Stimulated activated CD8-positive, alpha-beta memory T cell treated with anti-CD3 and anti-CD28 coated beads, Interleukin-12 subunit alpha, Interleukin-12 subunit beta, amount 100 ng/mL, for 24 hours (primary cell): ENCODE data around the gene GTSE1.
A peak's percentile ranks its signal among the peaks of the same experiment; 100 is the strongest.
"Not testable (repeated sequence)": the region's sequence is repeated elsewhere in the genome, so short reads cannot be mapped to it uniquely, and the experiment has no call there.

Experiments
- DNase-seq: peaks from one replicate; pipeline ENCODE4 v3.0.0-alpha.2; 2020; ENCODE audit errors: extremely low read depth

Gene GTSE1

DNA sequence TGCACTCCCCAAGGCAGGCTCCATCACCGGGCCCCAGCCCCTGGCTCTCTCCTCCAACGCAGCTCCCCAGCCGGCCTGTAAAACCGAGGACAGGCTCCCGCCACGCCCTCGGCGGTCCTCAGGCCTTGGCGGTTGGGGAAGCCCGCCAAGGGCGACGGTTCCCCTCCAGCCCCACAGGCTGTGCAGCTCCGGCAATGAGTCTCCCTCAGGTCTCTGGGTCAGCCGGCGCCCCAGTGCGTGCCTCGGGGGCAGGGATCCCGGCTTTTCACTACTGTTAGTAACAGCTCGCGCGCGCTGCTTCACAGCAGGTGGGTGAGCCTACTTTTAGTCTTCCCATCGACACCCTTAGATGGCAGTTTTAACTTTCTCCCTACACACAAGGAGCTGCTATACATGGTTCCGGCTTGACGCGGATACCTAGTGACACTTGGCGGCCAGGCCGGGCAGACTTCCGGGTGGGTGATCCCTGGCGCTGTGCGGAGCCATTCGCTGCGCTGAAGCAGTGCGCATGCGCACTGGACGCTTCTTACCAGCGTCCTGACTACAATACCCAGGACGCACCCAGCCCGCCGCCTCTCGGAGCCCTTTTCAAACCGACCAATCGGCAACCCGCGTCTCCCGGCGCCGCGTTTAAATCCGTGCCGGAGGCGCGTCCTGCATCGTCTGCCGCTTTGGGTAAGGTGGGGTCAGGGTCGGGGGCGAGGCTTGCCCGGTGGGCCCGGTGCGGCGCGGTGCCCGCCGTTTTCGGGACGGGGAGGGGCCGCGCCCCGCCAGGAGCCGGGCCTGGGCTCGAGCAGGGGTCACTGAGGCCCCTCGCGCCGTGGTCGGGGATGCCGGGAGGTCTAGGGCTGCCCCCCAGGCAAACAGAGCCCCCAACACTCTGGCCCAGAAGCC lies at the start of gene GTSE1:
Gene GTSE1 (plus strand): TSS at position 614 of the 894 bp plus-strand sequence. CDS start 531 bp downstream, outside the sequence.
- DNase-seq, result peak; percentile 90

GRCh38 chr22:46247443-46247975 lies 49.2 kb upstream of the GTSE1 start:
- no peak for DNase-seq

- peak; percentile 79 for DNase-seq
These were observed 46.5 kb upstream of the GTSE1 start, which contains the start of gene CDPF1 for GRCh38 chr22:46250035-46250782. Gene CDPF1 (minus strand): TSS chr22:46250293. CDS start chr22:46248284, 2,009 bp downstream.

DNA sequence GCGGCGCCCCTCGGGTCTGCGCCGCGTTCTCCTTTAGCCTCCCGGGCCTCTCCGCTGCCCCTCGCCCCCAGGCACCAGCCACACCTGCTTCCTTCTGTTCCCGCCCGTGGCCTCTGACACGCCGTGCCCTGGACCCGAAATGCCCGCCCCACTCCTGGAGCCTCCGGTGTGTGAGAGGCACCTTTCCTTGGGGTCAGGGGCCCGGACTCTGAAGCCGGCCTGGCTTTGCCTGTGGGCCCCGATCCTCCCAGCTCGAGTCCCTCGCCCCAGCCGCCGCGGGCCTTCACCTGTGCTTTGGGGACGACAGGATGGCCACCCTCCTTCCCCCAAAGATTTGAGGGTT lies 45.9 kb upstream of the GTSE1 start:
- DNase-seq, result no peak

DNA sequence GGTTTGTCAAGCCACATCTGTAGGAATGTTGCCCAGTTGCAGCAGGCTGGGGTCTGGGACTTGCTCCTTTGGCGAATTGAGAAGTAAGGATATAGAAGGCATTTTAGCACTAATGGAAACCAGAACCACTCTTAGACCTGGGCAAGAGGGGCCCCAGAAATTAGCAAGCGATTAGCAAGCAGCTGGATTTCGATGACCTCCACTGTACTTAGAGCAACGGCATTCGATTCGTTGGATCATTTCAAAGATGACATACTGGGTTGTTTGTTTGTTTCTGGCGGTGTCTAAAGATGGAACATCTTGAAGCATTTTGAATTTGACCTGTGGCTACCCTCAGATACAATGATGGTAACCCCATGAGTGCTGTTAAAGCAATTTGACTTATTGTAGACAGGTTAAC lies 45.4 kb upstream of the GTSE1 start:
- no peak for DNase-seq

- DNase-seq, result no peak
These were observed 44.8 kb upstream of the GTSE1 start for GRCh38 chr22:46251816-46252380.

- DNase-seq, result no peak
These were observed 40.2 kb upstream of the GTSE1 start for GRCh38 chr22:46256358-46256958.

- no peak for DNase-seq
These were observed 37.3 kb upstream of the GTSE1 start for GRCh38 chr22:46259374-46259773.

DNA sequence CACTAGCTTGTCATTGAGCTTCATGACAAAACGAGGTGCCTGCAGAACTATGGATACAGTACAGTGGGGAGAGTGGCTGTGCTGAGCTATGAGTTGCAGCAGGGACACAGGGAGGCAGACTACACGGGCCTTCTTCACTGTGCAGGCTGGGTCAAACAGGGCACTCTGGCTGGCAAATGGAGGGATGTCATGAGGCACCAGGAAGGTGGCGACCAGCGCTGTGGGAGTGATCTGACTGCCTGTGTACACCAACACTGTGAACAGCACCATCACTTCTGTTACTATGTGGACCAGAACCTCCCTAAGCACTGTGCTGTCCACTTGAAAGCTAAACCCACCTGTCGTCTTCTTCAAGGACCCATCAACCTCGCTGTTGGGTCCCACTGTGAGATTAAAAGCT lies 36.6 kb upstream of the GTSE1 start:
- no peak for DNase-seq

- no peak for DNase-seq
These were observed 34.0 kb upstream of the GTSE1 start for GRCh38 chr22:46262449-46263215.

GRCh38 chr22:46263216-46263590 lies 33.5 kb upstream of the GTSE1 start, which contains the start of gene PKDREJ:
Gene PKDREJ (minus strand): TSS chr22:46263343. CDS start chr22:46263322, 21 bp downstream.
- DNase-seq, result no peak

DNA sequence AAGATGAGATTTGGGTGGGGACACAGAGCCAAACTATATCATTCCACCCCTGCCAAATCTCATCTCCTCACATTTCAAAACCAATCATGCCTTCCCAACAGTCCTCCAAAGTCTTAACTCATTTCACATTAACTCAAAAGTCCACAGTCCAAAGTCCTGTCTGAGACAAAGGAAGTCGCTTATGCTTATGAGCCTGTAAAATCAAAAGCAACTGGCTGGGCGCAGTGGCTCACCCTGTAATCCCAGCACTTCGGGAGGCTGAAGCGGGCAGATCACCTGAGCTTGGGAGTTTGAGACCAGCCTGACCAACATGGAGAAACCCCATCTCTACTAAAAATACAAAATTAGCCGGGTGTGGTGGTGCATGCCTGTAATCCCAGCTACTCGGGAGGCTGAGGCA lies 32.1 kb upstream of the GTSE1 start:
- DNase-seq, result not testable (repeated sequence)

DNA sequence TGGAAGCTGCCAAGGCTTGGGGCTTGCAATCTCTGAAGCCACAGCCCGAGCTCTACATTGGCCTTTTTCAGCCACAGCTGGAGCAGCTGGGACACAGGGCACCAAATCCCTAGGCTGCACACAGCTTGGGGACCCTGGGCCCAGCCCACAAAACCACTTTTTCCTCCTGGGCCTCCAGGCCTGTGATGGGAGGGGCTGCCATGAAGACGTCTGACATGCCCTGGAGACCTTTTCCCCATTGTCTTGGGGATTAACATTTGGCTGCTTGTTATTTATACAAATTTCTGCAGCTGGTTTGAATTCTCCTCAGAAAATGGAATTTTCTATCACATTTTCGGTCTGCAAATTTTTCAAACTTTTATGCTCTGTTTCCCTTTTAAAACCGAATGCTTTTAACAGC lies 31.0 kb upstream of the GTSE1 start:
- not testable (repeated sequence) for DNase-seq

- DNase-seq, result no peak
These were observed 29.0 kb upstream of the GTSE1 start, which contains the start of gene TTC38 for GRCh38 chr22:46267431-46268279. Gene TTC38 (plus strand): TSS chr22:46268008. CDS start chr22:46268040, 32 bp downstream.

DNA sequence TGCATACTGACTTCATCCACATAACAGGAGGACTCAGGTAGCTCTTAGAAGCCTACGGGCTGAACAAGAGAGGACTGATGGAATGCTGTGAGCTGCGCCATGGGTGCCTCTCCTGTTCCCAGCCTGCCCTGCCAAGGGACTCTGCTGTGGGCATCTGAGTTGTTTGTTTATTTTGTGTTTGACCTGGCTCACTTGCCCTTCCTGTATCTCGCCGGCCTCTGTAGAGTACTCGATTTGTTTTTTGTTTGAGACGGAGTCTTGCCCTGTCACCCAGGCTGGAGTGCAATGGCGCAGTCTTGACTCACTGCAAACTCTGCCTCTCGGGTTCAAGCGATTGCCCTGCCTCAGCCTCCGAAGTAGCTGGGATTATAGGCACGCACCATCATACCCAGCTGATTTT lies 27.1 kb upstream of the GTSE1 start:
- DNase-seq, result no peak

- DNase-seq, result no peak
These were observed 24.5 kb upstream of the GTSE1 start for GRCh38 chr22:46272196-46272595.

DNA sequence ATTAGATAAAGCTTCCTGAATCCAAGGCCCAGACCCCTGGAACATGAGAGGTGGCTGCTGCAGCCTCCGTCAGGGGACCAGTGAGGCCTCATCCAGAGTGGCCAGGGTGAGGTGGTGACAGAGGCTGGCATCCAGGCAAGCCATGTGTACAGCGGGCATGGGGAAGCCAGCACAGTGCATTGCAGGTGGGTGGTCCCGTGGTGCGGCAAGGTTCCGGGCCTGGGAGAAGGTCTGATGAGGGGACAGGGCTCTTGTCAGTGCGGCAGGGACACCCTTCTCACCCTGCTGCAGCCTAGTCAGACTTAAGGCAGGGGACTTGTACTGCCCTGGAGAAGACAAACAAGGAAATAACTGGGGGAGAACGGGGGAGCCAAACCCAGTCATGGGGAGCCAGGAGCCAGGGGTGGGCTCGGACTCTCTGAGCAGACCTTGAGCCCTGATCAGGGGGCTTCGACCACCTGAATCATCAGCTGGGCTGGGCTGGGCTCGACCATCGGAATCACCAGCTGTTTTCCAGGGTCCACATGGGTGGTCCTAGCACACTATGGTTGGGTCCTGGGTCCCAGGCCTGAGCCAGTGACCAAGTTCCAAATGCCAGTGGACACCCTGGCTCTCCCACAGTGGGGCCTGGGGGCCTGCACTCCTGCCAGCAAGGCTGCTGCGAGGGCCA lies 23.8 kb upstream of the GTSE1 start:
- DNase-seq, result no peak

- no peak for DNase-seq
These were observed 23.1 kb upstream of the GTSE1 start for GRCh38 chr22:46273432-46274148.

GRCh38 chr22:46274381-46274780 lies 22.3 kb upstream of the GTSE1 start:
- no peak for DNase-seq
